ENCODE measurements around the gene KIF24.

The KIF24 gene

DNA sequence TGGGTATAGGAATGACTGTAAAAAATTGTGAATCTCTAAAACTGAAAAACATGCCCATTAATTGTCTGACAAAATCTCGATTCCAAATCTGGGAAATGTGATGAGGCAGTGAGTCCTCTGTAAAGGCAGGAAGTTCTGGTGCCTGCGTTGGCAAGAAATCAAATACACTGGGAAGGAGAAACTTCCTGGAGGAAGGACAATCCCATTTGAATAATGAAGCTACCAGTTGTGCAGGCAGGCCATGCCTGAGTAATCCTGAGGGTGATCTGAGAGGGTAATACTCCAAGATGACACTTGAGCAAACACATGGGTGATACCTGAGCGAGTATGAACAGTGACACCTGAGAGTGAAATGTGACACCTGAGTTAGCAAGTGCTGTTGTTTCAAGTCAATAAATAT is 49.7 kb downstream of the KIF24 start:
- Histone ChIP-seq H3K27ac (ENCODE audit: low read depth, low read length) (no peak overlapping the region), H3K9ac (ENCODE audit: low read length) (no peak overlapping the region), H3K27me3 (ENCODE audit: control insufficient read depth, insufficient read depth, low read length) (no peaks in the 10 kb centered on the region), H3K9me3 (ENCODE audit: control insufficient read depth, insufficient read depth, low read depth, low read length) (no peaks in the 10 kb centered on the region), H3K36me3 (ENCODE audit: control insufficient read depth, insufficient read depth, low read length) (0 out of 2 replicates have a peak, but pooled peaks cover 2% of the 10 kb centered on the region), H3K4me1 (ENCODE audit: control insufficient read depth, insufficient read depth, low read length) (no peaks in the 10 kb centered on the region), H3K4me3 (ENCODE audit: low read depth, low read length) (no peak overlapping the region)

Measured in HUES6 (cell line).